ENCODE results near the gene SENP1. TPM values are rescaled to one million over a fixed set of nuclear protein-coding genes. Genes with fewer than 3 reads are reported as not detected.
A peak's percentile ranks its signal among the peaks of the same experiment; 100 is the strongest.

The SENP1 gene
- total RNA-seq, 2 experiments from 2014 or later = 45.6 to 50.1 TPM

GRCh38 chr12:48043771-48044170 lies 62.1 kb downstream of the SENP1 start:
- DNase-seq (no peak), ATAC-seq (no peak)
- CTCF ChIA-PET = no interaction called here
- peaks cover 48% of the 10 kb centered on the region for H3K36me3 Mint-ChIP-seq (ENCODE audit: low read depth)
- no peak overlapping the region for H3K4me3 Mint-ChIP-seq
- POLR2A ChIA-PET = no interaction called here
- H3K27me3 Mint-ChIP-seq (ENCODE audit: low read depth) = no peaks in the 10 kb centered on the region
- H3K9me3 Mint-ChIP-seq (ENCODE audit: insufficient read depth) = no peaks in the 10 kb centered on the region
- H3K4me1 Mint-ChIP-seq (ENCODE audit: low read depth) = no peaks in the 10 kb centered on the region
- no peak overlapping the region for H3K27ac Mint-ChIP-seq

GRCh38 chr12:48041591-48042423 lies 64.1 kb downstream of the SENP1 start:
- H3K27me3 Mint-ChIP-seq (ENCODE audit: low read depth) = no peaks in the 10 kb centered on the region
- ATAC-seq (no peak), DNase-seq (no peak)
- no peak overlapping the region for H3K4me3 Mint-ChIP-seq
- no peak overlapping the region for H3K27ac Mint-ChIP-seq
- peaks cover 32% of the 10 kb centered on the region for H3K36me3 Mint-ChIP-seq (ENCODE audit: low read depth)
- CTCF ChIA-PET = interaction anchor here (1.6 kb wide), 1 partner anchor 123 kb away, joined by 3 read pairs; no protein-coding TSS in a partner anchor
- peaks cover 7% of the 10 kb centered on the region for H3K4me1 Mint-ChIP-seq (ENCODE audit: low read depth)
- POLR2A ChIA-PET = no interaction called here
- no peaks in the 10 kb centered on the region for H3K9me3 Mint-ChIP-seq (ENCODE audit: insufficient read depth)

- no peaks in the 10 kb centered on the region for H3K9me3 Mint-ChIP-seq (ENCODE audit: insufficient read depth)
- H3K4me1 Mint-ChIP-seq (ENCODE audit: low read depth) = peaks cover 7% of the 10 kb centered on the region
- H3K4me3 Mint-ChIP-seq = no peak overlapping the region
- H3K27me3 Mint-ChIP-seq (ENCODE audit: low read depth) = no peaks in the 10 kb centered on the region
- H3K27ac Mint-ChIP-seq = no peak overlapping the region
- H3K36me3 Mint-ChIP-seq (ENCODE audit: low read depth) = peaks cover 24% of the 10 kb centered on the region
- DNase-seq (no peak), ATAC-seq (no peak)
- POLR2A ChIA-PET = no interaction called here
- CTCF ChIA-PET = no interaction called here
Measured at GRCh38 chr12:48040354-48040753, 65.5 kb downstream of the SENP1 start.

- ChIA-PET CTCF (no interaction called here), POLR2A (no interaction called here)
- Mint-ChIP-seq H3K4me1 (ENCODE audit: low read depth) (peaks cover 7% of the 10 kb centered on the region), H3K27me3 (ENCODE audit: low read depth) (no peaks in the 10 kb centered on the region), H3K27ac (no peak overlapping the region), H3K4me3 (no peak overlapping the region), H3K9me3 (ENCODE audit: insufficient read depth) (no peaks in the 10 kb centered on the region), H3K36me3 (ENCODE audit: low read depth) (peaks cover 14% of the 10 kb centered on the region)
- ATAC-seq (no peak), DNase-seq (no peak)
Measured at GRCh38 chr12:48039151-48039550, 66.7 kb downstream of the SENP1 start.

GRCh38 chr12:48038085-48038484 lies 67.8 kb downstream of the SENP1 start:
- CTCF ChIA-PET = interaction anchor here (1.4 kb wide), 1 partner anchor 14 kb away, joined by 3 read pairs; no protein-coding TSS in a partner anchor
- H3K27ac Mint-ChIP-seq = peak overlapping the region; percentile 25
- H3K36me3 Mint-ChIP-seq (ENCODE audit: low read depth) = peaks cover 6% of the 10 kb centered on the region
- no peaks in the 10 kb centered on the region for H3K27me3 Mint-ChIP-seq (ENCODE audit: low read depth)
- DNase-seq = no peak
- H3K9me3 Mint-ChIP-seq (ENCODE audit: insufficient read depth) = no peaks in the 10 kb centered on the region
- POLR2A ChIA-PET = no interaction called here
- peaks cover 7% of the 10 kb centered on the region for H3K4me1 Mint-ChIP-seq (ENCODE audit: low read depth)
- no peak for ATAC-seq
- H3K4me3 Mint-ChIP-seq = no peak overlapping the region

GRCh38 chr12:48037267-48037915 lies 68.5 kb downstream of the SENP1 start:
- H3K36me3 Mint-ChIP-seq (ENCODE audit: low read depth) = peaks cover 3% of the 10 kb centered on the region
- H3K27me3 Mint-ChIP-seq (ENCODE audit: low read depth) = no peaks in the 10 kb centered on the region
- H3K4me3 Mint-ChIP-seq = no peak overlapping the region
- H3K9me3 Mint-ChIP-seq (ENCODE audit: insufficient read depth) = no peaks in the 10 kb centered on the region
- peak overlapping the region; percentile 26 for H3K27ac Mint-ChIP-seq
- no peak for DNase-seq
- peaks cover 7% of the 10 kb centered on the region for H3K4me1 Mint-ChIP-seq (ENCODE audit: low read depth)
- ATAC-seq = no peak
- ChIA-PET POLR2A (no interaction called here), CTCF (interaction anchor here (1.4 kb wide), 1 partner anchor 14 kb away, joined by 3 read pairs; no protein-coding TSS in a partner anchor)

GRCh38 chr12:48036818-48037217 lies 69.1 kb downstream of the SENP1 start:
- H3K4me3 Mint-ChIP-seq = no peak overlapping the region
- ChIA-PET POLR2A (no interaction called here), CTCF (interaction anchor here (1.4 kb wide), 1 partner anchor 15 kb away, joined by 3 read pairs; no protein-coding TSS in a partner anchor)
- no peak for DNase-seq
- no peak overlapping the region for H3K27ac Mint-ChIP-seq
- peaks cover 7% of the 10 kb centered on the region for H3K4me1 Mint-ChIP-seq (ENCODE audit: low read depth)
- H3K36me3 Mint-ChIP-seq (ENCODE audit: low read depth) = no peaks in the 10 kb centered on the region
- ATAC-seq = no peak
- no peaks in the 10 kb centered on the region for H3K27me3 Mint-ChIP-seq (ENCODE audit: low read depth)
- no peaks in the 10 kb centered on the region for H3K9me3 Mint-ChIP-seq (ENCODE audit: insufficient read depth)

- H3K27ac Mint-ChIP-seq = no peak overlapping the region
- no peaks in the 10 kb centered on the region for H3K9me3 Mint-ChIP-seq (ENCODE audit: insufficient read depth)
- ChIA-PET POLR2A (interaction anchor here (0.6 kb wide), 1 partner anchor 69 kb away, joined by 3 read pairs; no protein-coding TSS in a partner anchor), CTCF (no interaction called here)
- H3K4me3 Mint-ChIP-seq = no peak overlapping the region
- DNase-seq (no peak), ATAC-seq (no peak)
- H3K4me1 Mint-ChIP-seq (ENCODE audit: low read depth) = peaks cover 7% of the 10 kb centered on the region
- no peaks in the 10 kb centered on the region for H3K36me3 Mint-ChIP-seq (ENCODE audit: low read depth)
- H3K27me3 Mint-ChIP-seq (ENCODE audit: low read depth) = peaks cover 4% of the 10 kb centered on the region
Measured at GRCh38 chr12:48034835-48035805, 70.8 kb downstream of the SENP1 start.

GRCh38 chr12:48033451-48033850 lies 72.4 kb downstream of the SENP1 start:
- Mint-ChIP-seq H3K27me3 (ENCODE audit: low read depth) (peaks cover 7% of the 10 kb centered on the region), H3K4me3 (no peak overlapping the region), H3K4me1 (ENCODE audit: low read depth) (peaks cover 7% of the 10 kb centered on the region), H3K36me3 (ENCODE audit: low read depth) (no peaks in the 10 kb centered on the region), H3K27ac (no peak overlapping the region), H3K9me3 (ENCODE audit: insufficient read depth) (no peaks in the 10 kb centered on the region)
- ATAC-seq (no peak), DNase-seq (no peak)
- CTCF ChIA-PET = no interaction called here
- POLR2A ChIA-PET = no interaction called here

- no peaks in the 10 kb centered on the region for H3K36me3 Mint-ChIP-seq (ENCODE audit: low read depth)
- no peak overlapping the region for H3K4me3 Mint-ChIP-seq
- no peak overlapping the region for H3K27ac Mint-ChIP-seq
- CTCF ChIA-PET = no interaction called here
- H3K9me3 Mint-ChIP-seq (ENCODE audit: insufficient read depth) = no peaks in the 10 kb centered on the region
- peaks cover under 1% of the 10 kb centered on the region for H3K4me1 Mint-ChIP-seq (ENCODE audit: low read depth)
- DNase-seq = no peak
- peaks cover 8% of the 10 kb centered on the region for H3K27me3 Mint-ChIP-seq (ENCODE audit: low read depth)
- ATAC-seq = no peak
- POLR2A ChIA-PET = no interaction called here
Measured at GRCh38 chr12:48032597-48032996, 73.3 kb downstream of the SENP1 start.

- ATAC-seq (no peak), DNase-seq (no peak)
- Mint-ChIP-seq H3K4me3 (no peak overlapping the region), H3K27ac (no peak overlapping the region), H3K4me1 (ENCODE audit: low read depth) (peaks cover 8% of the 10 kb centered on the region), H3K9me3 (ENCODE audit: insufficient read depth) (no peaks in the 10 kb centered on the region), H3K36me3 (ENCODE audit: low read depth) (no peaks in the 10 kb centered on the region), H3K27me3 (ENCODE audit: low read depth) (peaks cover 8% of the 10 kb centered on the region)
- ChIA-PET POLR2A (no interaction called here), CTCF (interaction anchor here (0.6 kb wide), 1 partner anchor 14 kb away, joined by 3 read pairs; no protein-coding TSS in a partner anchor)
Measured at GRCh38 chr12:48031135-48031960, 74.5 kb downstream of the SENP1 start.
